ENCODE measurements around the gene CLDN11. TPM values are rescaled to one million over a fixed set of nuclear protein-coding genes. Genes with fewer than 3 reads are reported as not detected.

Gene CLDN11
- total and polyA plus RNA-seq, 4 donors: 0.28 to 3.3 (median 1.9) TPM

DNA sequence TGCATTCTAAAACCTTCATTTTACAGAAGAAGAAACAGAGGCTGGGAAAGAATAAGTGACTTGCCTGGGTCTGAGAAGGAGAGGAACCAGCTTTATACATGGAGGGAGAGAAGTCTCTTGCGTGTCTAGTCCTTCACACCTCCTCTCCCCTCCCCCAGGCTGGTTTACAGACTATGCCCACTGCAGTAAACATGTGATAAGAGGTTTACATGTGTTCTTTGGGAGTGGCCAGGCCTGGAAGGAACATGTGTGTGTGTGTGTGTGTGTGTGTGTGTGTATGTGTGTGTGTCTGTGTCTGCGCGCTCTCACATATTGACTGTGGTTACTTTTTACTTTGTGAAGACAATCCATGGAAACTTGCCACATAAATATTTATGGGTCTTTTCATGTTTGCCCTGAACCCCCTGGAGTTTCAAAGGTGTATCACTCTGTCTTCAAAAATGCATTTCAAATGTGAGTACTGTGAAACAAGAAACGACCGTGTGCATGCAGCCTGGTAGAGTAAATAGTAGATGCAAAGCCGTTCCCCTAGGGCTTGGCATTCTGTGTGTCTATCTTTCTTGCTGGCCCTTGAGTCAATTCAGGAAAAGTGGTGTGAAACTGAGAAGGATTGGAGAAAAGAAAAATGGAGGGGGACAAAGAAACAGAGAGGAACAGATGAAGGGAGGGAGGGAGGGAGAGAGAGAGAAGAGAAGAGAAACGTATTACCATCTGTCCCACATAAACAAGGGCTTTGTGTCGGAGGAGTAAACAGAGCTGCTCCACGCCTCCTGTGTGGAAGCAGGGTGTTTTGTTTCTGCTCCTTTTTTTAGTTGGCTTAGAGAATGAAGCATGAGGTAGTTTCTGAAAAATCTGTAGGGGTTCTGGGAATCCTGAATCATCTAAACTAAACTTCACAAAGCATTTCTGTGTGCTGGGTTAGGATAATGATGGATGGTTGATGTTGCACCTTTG lies 51.7 kb downstream of the CLDN11 start:
- H3K27ac ChIP-seq (ENCODE audit: low read depth in 1 of 2, low read length in 2 of 2): no peak overlapping the region
- WGBS: 72% methylated on average over 9 of the region's 9 CpGs

More for the DNA sequence above, 51.7 kb downstream of the CLDN11 start:
- H3K4me3 ChIP-seq (ENCODE audit: low read depth in 1 of 3, low read length in 3 of 3): no peak overlapping the region
- H3K9ac ChIP-seq (ENCODE audit: low read depth in 1 of 2, low read length in 2 of 2): no peak overlapping the region
- H3K9me3 ChIP-seq (ENCODE audit: control insufficient read depth in 4 of 4, low read length in 3 of 4): no peaks in the 10 kb centered on the region
- H3K36me3 ChIP-seq (ENCODE audit: control insufficient read depth in 4 of 4, insufficient read depth in 3 of 4, low read depth in 1 of 4, low read length in 3 of 4): no peaks in the 10 kb centered on the region
- peaks cover 0 to 4% (median 0%) of the 10 kb centered on the region in 4 donors for H3K4me1 ChIP-seq (ENCODE audit: control insufficient read depth in 4 of 4, insufficient read depth in 4 of 4, low read length in 3 of 4)
- DNase-seq (ENCODE audit: low spot score): no peak
- H3K27me3 ChIP-seq (ENCODE audit: control insufficient read depth in 4 of 4, insufficient read depth in 4 of 4, low read length in 3 of 4): no peaks in the 10 kb centered on the region
- TF ChIP-seq GABPA (IDR thresholded peaks at IDR 0.05 in 1 of 2, conservative IDR thresholded peaks at IDR 0.05 in 1 of 2): no peak
- no peak for TF ChIP-seq RAD21 (IDR thresholded peaks at IDR 0.05)
- no peak for TF ChIP-seq HNF4A (conservative IDR thresholded peaks at IDR 0.05)
- no peak for TF ChIP-seq EGR1 (IDR thresholded peaks at IDR 0.05; ENCODE audit: low read depth in 2 of 2)
- TF ChIP-seq, protein P1, sequence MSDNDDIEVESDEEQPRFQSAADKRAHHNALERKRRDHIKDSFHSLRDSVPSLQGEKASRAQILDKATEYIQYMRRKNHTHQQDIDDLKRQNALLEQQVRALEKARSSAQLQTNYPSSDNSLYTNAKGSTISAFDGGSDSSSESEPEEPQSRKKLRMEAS (IDR thresholded peaks at IDR 0.05): no peak
- TF ChIP-seq, protein P2, sequence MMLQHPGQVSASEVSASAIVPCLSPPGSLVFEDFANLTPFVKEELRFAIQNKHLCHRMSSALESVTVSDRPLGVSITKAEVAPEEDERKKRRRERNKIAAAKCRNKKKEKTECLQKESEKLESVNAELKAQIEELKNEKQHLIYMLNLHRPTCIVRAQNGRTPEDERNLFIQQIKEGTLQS (IDR thresholded peaks at IDR 0.05): no peak
- TF ChIP-seq FOXA2 (IDR thresholded peaks at IDR 0.05): no peak
- no peak for TF ChIP-seq REST (IDR thresholded peaks at IDR 0.05)
- no peak for TF ChIP-seq NR2F2 (IDR thresholded peaks at IDR 0.05)
- TF ChIP-seq HNF4G (IDR thresholded peaks at IDR 0.05): no peak
- TF ChIP-seq ZBTB33 (IDR thresholded peaks at IDR 0.05): no peak
- TF ChIP-seq TAF1 (conservative IDR thresholded peaks at IDR 0.05): no peak
- no peak for TF ChIP-seq FOXA1 (IDR thresholded peaks at IDR 0.05)
